ENCODE data around the gene USP31. TPM values are rescaled to one million over a fixed set of nuclear protein-coding genes. Genes with fewer than 3 reads are reported as not detected.

Gene USP31
- total and polyA plus RNA-seq, 2 of the 13 experiments (the other 11 are each of a cell fraction or from before 2014, with no cell fraction given) = 22.5 to 23.3 TPM

- no peak for TF ChIP-seq TCF7 (IDR thresholded peaks at IDR 0.05; ENCODE audit: low read depth)
- TF ChIP-seq ZFP91 (CRISPR knock-in tag; IDR thresholded peaks at IDR 0.05; ENCODE audit: borderline replicate concordance) = no peak
Observed at GRCh38 chr16:23185656-23186055, 36.4 kb upstream of the USP31 start (continued).

- no peak overlapping the region for H3K27ac ChIP-seq (ENCODE audit: extremely low read length, insufficient read depth, low read length)
- no peaks in the 10 kb centered on the region for H3K9me3 ChIP-seq (ENCODE audit: low read length)
- no peaks in the 10 kb centered on the region for H3K79me2 ChIP-seq (ENCODE audit: insufficient read depth, low read length)
- intact Hi-C loops (cut with micrococcal nuclease; ENCODE audit: unreplicated experiment) = loop anchor here (10.0 kb wide), 1 partner anchor 289 kb away; no protein-coding TSS in a partner anchor
- DNase-seq (ENCODE audit: low spot score) = no peak
- WGBS (ENCODE audit: low lambda C conversion rate) = 15% methylated on average over 4 of the region's 4 CpGs
- BruUV-seq (replicated peaks) = no TSS peak
- in situ Hi-C loops (cut with HindIII; ENCODE audit: extremely low pct_ligation_motif_present, low pct_unique_long_range_greater_than_20kb) = loop anchor here (5.0 kb wide), 1 partner anchor 249 kb away; no protein-coding TSS in a partner anchor
- TF ChIP-seq ZNF629 (CRISPR knock-in tag; conservative IDR thresholded peaks at IDR 0.05) (peak; percentile 76; the same call in 1 of the 2 replicates), MEIS2 (CRISPR knock-in tag; IDR thresholded peaks at IDR 0.05) (no peak), EZH2 (conservative IDR thresholded peaks at IDR 0.05; ENCODE audit: low read depth, low read length) (0 out of 2 replicates have a peak, but pooled peaks have one; percentile 6), RXRB (CRISPR knock-in tag; IDR thresholded peaks at IDR 0.05; ENCODE audit: borderline replicate concordance) (no peak), NFKB2 (CRISPR knock-in tag; IDR thresholded peaks at IDR 0.05; ENCODE audit: borderline replicate concordance) (no peak), ZNF615 (CRISPR knock-in tag; IDR thresholded peaks at IDR 0.05; ENCODE audit: borderline replicate concordance) (no peak)
- no peak for ATAC-seq
- H4K20me1 ChIP-seq (ENCODE audit: insufficient read depth, low read length) = peaks cover 3% of the 10 kb centered on the region; the same call in 1 of the 2 replicates
- H3K9ac ChIP-seq (ENCODE audit: insufficient read depth, low read depth, low read length) = no peak overlapping the region
- POLR2A ChIA-PET = no interaction called here
- CTCF ChIA-PET (ENCODE audit: low intra/inter-chr PET ratio, low total read pairs) = interaction anchor here (8.0 kb wide), 1 partner anchor 250 kb away, joined by 251 read pairs; no protein-coding TSS in a partner anchor
- H2AFZ ChIP-seq (ENCODE audit: low read length) = no peak overlapping the region
- H3K4me1 ChIP-seq (ENCODE audit: insufficient read depth, low read length) = peaks cover 8% of the 10 kb centered on the region
- no peak overlapping the region for H3K4me3 ChIP-seq (replicated peaks in 1 of 3; ENCODE audit: insufficient read depth in 1 of 3, low read depth in 2 of 3, low read length in 3 of 3)
- H3K36me3 ChIP-seq (replicated peaks in 1 of 2; ENCODE audit: control insufficient read depth in 1 of 2, insufficient read depth in 2 of 2, low read length in 2 of 2) = no peaks in the 10 kb centered on the region
- FAIRE-seq = no peak
- peaks cover 21 to 56% of the 10 kb centered on the region in 2 experiments for H3K27me3 ChIP-seq (ENCODE audit: control insufficient read depth in 1 of 2, insufficient read depth in 2 of 2, low read length in 2 of 2)
- no peak overlapping the region for H3K4me2 ChIP-seq (ENCODE audit: low read depth, low read length)
Observed at GRCh38 chr16:23183543-23183862, 34.3 kb upstream of the USP31 start.

All from HepG2 (cell line).